Measurements from ENCODE around the gene SMC5.
"Not testable (repeated sequence)": the region's sequence is repeated elsewhere in the genome, so short reads cannot be mapped to it uniquely, and the experiment has no call there.

SMC5 gene

DNA sequence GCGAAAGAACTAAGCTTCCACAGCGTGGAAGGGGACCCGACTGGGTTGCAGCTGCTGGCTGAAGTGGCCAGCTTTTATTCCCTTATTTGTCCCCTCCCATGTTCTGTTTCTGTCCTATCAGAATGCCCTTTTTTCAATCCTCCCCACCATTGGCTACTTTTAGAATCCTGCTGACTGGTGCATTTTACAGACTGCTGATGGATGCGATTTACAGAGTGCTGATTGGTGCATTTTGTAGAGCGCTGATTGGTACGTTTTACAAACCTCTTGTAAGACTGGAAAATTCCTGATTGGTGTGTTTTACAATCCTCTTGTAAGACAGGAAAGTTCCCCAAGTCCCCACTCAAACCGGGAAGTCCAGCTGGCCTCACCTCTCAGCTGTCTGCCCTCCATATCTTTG is 105.0 kb downstream of the SMC5 start:
- DNase-seq (ENCODE audit: low read depth in 2 of 2): no peak

DNA sequence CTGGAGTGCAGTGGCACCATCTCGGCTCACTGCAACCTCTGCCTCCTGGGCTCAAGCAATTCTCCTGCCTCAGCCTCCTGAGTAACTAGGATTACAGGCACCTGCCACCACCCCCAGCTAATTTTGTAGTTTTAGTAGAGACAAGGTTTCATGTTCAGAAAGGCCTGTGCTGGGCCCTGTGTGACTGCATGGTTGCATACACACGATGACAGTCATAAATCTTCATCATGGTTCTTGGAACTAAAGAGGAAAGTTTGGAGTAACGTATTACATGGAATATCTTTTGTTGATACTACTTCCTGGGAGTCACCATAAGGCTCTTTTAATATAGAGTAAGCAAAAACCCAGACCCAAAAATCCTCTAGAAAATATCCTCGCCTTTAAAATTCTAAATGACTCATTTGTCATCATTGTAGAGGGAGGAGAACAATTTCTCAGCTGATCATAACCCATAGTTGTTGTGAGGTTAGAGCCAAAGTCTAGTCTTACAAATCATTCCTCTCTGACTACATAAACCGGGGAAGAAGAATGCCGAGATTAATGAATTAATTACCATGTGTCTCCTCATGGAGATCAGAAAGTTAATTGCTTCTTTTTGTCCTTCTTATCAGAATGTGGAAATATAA is 108.6 kb downstream of the SMC5 start:
- no peak for DNase-seq (ENCODE audit: low read depth in 2 of 2)

DNA sequence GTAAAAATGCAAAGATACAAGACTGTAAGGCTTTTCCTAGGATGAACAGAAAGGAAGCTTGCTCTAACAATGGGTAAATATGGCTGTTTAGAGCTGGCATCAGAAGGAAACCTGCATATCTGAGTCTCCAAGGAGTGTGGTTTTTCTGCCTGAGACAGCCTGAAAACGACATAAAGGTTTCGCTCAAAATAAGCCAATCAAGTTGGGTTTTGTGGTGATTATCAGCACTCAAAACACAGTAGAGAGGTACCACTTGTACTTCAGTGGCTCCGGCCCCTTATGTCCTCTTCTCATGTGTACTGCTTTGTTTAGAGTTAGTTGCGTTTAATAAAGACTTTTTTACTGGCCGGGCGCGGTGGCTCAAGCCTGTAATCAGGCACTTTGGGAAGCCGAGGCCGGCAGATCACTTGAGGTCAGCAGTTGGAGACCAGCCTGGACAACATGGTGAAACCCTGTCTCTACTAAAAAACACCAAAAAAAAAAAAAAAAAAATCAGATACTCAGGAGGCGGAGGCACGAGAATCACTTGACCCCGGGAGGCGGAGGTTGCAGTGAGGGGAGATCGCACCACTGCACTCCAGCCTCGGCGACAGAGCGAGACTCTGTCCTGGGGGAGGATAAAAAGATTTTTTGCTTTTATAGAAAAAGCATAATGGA is 116.3 kb downstream of the SMC5 start:
- no peak for DNase-seq (ENCODE audit: low read depth in 2 of 2)

DNA sequence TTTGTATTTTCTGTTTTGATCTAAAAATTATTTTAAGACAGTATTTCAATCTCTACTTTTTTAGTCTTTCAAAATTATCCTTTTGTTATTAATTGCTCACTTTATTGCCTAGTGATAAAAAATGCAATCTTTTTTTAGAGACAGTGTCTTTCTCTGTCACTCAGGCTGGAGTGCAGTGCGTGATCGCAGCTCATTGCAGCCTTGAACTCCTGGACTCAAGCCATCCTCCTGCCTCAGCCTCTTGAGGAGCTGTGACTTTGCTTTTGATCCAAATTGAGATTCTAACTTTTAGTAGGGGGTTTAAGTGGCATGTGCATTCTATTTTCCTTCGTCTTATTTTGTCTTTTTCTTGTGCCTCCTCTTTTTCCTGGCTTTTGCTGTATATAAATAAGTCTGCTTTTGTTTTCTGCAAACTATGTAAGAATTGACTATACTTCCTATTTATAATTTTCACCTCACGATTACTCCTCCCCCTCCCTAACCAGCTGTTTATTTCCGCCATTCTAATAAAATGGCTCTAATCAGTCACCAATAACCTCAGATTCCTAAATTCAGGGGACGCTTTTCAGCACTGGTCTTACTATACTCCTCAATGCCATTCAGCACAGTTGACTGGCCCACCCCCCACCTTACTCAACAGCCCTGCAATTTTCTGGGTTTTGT is 123.4 kb downstream of the SMC5 start:
- DNase-seq (ENCODE audit: low read depth in 2 of 2): no peak

DNA sequence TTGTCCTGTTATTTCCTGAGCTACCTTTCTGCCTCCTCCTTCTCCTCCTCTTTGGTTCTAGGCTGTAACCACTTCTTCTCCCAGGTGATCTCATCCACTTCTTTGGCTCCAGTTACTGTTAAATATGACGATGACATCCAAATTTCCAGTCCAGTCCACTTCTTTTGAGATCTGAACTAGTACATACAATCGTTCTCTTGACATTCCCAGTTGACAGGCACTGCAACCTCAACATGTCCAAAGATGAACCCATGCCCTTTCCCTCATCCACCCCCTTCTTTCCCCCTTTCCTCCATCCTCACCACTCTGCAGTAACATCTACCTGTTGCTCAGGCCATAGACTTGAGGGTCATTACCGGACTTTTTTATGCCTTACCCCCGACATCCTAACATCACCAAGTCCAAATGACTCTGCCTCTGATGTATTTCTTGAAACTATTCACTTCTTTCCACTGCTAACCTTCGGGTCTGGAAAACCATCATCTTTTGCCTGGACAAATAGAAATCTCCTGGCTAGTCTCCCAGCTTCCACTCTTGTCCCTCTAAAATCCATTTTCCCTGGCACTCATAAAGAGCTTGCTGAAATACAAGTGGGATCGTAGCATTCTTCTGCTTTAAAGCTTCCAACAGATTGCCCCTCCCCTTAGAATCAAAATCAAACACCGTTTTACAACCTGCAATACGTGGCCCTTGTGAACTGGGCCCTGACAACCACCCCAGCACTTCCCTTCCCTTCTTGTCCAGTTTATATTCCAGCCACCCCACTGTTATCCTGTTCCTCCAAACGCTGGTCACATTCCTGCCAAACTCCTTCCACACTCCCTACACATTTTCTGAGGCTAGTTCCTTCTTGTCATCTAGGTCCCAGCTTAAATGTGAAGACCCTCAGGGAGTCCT is 124.2 kb downstream of the SMC5 start:
- DNase-seq (ENCODE audit: low read depth in 2 of 2): no peak

DNA sequence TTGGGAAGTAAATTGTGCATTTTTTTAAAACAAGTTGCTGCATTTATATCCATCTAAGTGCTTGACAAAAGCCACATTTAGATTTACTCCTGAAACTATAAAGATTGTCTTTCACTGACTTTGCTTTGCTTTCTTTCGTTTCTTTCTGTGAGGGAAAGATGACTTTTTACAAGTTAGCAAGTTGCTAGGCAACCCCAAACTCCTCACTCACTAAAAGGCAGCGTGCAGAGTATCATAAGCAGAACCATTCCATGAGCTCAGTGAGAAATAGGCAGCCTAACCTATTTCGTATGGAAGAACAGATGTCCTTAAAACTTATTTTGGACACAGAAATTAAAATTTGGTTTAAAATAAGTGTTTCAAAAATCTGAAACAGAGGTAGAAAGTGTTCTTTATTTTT is 126.6 kb downstream of the SMC5 start:
- no peak for DNase-seq (ENCODE audit: low read depth in 2 of 2)

DNA sequence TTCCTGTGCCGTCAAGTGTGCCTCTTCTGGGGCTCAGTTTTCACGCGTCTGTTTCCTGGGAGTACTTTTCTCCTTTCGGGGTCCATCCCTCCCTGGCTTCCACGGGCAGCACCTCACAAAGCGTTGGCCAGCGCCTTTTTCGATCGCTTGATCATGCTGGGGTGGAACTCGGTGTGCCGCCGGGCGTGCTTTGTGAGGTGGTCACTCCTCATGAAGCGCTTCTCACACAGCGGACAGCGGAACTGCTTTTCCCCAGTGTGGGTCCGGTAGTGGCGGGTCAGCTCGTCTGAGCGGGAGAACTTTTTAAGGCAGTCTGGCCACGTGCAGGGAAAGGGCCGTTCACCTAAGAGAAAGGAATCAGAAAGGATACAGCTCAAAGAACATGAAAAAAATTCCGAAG is 128.9 kb downstream of the SMC5 start:
- DNase-seq (ENCODE audit: low read depth in 2 of 2): no peak

DNA sequence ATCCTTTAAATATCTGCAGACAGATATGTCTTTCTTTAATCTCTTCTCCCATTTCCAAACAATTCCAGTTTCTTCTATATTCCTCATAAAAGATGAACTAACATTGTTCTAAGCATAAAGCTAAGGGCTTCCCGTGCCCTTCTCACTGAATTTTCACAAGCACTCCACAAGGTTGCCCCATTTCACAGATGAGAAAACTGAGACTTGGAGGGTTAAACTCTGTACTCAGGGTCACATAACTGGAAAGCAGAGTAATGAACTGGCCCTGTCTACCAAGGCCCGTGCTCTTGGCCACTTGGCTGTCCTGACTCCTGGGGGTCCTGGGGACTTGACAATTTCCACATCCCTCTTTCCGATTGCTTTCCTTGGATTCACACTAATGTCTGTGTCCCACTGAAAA is 130.4 kb downstream of the SMC5 start:
- no peak for DNase-seq (ENCODE audit: low read depth in 2 of 2)

DNA sequence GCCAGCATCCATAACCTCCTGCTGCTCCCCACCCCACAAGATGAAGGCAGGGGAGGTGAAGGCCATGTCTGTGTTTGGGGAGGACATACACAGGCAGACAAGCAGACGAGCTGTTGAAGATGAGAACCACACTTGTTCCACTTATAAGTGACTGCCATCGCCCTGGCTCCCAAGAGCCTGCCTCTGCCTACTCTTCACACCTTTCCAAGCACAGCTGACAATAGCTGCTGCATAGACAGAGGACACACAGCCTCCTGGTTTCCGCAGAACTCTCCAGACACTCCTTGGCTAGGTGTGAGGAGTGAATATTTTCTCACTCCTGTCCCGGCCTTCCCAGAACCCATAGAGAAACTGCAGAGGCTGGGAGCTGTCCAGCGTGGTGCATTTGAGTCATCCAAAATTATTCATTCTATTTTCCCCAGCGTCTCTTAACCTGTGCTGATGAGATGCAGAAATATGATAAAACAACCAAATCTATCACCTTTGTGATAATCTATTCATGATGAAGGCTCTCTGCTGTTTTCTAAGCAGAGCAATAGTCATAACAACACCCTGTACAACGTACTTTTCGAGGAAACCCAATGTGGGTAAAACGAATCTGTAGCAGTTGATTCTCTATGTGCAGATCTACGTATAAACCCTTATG is 131.0 kb downstream of the SMC5 start:
- DNase-seq (ENCODE audit: low read depth in 2 of 2): no peak

DNA sequence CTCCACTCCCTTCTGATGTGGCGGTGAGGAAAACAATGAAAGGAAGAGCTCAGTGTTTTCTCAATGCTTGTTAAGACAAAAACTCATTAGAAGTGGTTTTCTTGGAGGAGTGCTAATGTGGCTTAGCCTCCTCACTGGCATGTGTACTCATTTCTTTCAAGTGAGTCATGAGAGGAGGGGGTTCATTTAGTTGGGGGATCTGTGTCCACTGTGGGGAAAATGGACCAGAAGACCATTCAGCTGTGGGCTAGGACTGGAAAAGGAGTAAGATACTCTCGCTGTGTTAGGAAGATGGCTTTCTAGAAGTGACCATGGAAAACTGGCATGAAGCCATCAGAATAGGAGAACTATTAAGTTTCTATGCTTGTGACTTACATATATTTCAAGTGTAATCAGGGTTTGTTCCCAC is 132.2 kb downstream of the SMC5 start:
- DNase-seq (ENCODE audit: low read depth in 2 of 2): no peak

DNA sequence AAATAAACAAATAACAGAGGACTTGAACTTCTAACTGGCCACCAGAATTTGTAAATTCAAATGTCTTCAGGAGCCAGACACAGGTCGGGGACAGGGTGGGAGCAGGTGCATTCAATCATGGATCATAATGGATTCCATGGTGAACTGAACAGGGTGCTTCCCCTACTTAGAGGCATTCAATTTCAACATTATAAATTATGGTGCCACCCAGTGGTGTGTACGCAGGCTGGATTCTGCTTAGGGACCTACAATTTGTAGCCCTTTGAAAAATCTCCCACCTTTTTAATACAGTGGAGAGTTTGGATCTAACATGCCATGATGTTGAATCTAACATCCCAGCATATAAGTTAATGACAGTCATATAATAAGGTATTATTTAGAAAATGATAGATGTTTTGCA is 133.4 kb downstream of the SMC5 start:
- no peak for DNase-seq (ENCODE audit: low read depth in 2 of 2)

DNA sequence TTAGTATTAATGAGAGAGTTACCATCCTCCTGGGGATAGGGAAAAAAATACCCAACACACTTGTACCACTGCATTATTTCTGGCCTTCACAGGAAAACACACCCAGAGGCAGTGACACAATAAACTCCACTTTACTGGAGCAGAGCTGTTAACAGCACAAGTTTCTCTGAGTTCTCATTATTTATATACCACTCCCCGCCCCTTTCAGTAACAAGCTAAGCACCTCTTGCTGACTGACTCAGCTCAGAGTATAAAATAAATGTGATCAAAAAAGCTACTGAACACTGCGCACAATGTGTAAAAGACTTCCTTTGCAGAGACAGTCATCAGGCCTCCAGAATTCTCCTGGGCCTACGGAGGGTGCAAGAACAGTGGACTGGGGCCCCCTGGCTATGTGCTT is 134.1 kb downstream of the SMC5 start:
- no peak for DNase-seq (ENCODE audit: low read depth in 2 of 2)

DNA sequence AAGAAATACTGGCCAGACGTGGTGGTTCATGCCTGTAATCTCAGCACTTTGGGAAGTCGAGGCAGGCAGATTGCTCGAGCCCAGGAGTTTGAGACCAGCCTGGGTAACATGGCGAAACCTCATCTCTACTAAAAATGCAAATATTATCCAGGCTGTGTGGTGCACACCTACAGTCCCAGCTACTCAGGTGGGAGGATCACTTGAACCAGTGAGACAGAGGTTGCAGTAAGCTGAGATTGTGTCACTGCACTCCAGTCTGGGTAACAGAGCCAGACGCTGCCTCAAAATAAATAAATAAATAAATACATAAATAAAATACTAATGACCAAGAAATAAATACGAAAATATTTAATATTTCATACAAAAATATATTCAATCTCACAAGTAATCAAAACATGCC is 136.9 kb downstream of the SMC5 start:
- no peak for DNase-seq (ENCODE audit: low read depth in 2 of 2)

DNA sequence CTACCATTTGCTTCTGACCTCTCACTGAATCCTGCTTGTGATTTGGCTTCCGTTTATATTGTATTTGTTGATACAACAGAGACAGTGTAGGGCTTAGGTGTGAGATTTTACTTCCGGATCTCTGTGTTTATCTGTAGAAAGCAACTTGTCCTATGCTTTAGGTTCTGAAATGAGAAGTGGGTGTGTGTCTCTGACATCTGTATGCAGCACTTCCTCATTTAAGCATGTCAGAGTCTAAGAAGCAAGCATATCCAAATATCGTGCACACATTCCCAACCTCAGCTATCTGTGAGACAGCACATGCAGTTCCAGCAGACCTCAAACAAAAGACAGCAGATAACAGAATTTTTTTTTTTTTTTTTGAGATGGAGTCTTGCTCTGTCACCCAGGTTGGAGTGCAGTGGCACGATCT is 139.4 kb downstream of the SMC5 start:
- no peak for DNase-seq (ENCODE audit: low read depth in 2 of 2)

DNA sequence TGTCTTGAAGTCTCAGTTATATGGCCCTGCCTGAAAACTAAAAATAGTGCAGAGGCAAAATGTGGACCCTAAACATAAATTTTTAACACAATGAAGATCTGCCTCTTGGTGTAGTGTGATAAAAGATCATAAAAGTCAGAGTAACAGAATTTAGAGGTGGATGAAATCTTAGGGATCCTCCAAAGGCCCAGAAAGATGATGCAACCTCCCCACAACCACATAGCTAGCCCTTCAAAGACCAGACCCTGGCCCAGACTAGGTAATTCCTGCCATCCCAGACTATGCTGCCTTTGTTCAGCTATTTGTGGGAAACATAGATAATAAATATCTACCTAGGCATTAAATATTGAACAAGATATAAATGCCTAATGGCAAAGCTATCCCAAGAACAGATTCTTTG is 140.4 kb downstream of the SMC5 start:
- DNase-seq (ENCODE audit: low read depth in 2 of 2): no peak

DNA sequence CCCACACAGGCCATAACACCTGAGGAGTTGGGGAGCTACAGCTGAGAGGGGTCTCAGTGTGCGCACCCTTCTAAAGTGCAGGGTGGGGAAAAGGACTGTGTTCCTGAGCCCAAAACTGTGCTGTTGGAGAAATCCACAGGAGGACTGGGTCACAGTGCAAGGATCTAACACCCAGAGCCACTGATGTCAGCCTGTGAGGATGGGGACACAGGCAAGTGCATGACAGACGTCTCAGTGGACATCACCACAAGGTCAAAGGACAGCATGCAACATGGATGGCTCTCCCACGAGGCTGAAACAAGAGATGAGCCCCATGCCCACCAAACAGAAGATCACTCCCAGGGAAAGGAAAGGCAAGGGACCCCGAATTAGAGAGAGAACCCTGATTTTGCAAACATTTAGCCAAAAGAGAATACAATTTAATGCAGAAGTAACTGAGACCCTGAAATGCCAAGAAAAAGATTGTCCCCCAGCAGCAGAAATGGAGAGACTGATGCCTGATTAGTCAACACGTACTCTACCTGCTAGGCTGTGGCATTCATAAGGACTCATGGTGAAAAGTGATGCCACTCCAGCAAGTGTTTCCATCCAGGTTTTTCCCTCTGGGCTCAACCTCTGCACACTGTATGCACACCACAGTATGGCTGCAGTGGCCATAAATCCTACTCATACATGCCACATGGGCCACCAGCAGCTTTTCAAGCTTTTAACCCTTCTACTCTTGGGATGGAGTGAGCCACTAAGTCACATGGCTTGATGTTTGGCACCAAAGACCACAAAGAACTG is 141.5 kb downstream of the SMC5 start:
- DNase-seq (ENCODE audit: low read depth in 2 of 2): no peak

DNA sequence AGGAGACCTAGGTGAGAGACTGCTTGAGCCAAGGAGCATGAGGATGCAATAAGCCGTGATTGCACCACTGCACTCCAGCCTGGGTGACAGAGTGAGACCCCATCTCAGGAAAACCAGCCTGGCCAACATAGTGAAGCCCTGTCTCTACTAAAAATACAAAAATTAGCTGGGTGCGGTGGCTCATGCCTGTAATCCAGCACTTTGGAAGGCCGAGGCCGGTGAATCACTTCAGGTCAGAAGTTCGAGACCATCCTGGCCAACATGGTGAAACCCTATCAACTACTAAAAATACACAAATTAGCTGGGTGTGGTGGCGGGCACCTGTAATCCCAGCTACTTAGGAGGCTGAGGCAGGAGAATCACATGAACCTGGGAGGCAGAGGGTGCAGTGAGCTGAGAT is 142.5 kb downstream of the SMC5 start:
- DNase-seq (ENCODE audit: low read depth in 2 of 2): not testable (repeated sequence)

DNA sequence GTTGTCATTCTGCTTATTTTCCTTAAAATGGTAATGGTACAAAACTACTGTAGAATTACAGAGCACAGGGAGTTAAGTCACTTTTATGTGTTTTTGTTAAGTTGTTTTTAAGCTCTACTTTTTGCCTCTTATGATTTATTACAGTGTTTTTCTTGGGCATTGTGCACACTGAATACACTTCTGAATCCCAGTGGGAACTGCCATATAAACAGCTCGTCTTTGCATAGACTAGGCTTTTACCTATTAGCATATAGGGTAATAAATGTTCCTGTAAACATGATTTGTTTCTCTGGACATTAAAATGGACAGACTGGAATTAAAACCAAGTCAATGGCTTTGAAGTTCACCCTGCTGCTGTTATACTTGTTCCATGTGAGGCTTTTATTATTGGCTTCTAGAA is 143.4 kb downstream of the SMC5 start:
- DNase-seq (ENCODE audit: low read depth in 2 of 2): no peak

DNA sequence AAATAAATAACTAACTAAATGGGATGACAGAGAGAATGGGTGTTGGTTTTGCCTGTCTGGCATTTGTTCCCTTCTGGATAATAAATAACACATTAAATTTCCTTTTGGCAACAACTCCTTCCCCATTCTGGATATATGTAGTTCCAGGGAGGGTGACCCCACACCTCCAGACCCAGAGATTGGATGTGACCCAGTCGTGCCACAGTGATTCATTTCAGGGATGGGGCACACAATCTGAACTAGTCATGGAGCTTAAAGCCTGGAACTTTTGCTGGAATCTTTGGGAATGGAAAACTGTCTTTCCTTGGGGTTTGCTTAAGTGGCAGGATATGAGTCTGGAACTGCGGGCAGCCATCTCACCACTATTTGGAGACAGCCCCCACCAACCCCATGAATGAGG is 144.4 kb downstream of the SMC5 start:
- no peak for DNase-seq (ENCODE audit: low read depth in 2 of 2)

DNA sequence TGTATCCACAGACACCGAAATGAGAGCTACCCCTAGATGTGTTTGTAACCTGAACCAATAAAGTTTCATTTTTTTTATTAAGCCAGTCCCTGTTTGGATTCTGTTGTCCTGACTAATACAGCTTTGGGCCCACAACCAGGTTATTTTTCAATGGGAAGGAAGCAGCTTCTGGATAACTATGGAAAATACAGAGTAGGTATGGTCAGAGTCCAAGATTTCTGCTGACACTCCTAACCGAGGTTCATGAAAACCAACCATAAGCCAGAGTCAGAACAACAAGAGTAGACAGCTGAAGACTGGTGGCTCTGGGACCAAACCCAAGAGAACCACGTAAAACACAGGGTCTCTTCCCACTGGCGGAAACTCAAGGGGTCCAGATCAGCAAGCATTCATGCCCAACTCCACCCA is 144.8 kb downstream of the SMC5 start:
- no peak for DNase-seq (ENCODE audit: low read depth in 2 of 2)

DNA sequence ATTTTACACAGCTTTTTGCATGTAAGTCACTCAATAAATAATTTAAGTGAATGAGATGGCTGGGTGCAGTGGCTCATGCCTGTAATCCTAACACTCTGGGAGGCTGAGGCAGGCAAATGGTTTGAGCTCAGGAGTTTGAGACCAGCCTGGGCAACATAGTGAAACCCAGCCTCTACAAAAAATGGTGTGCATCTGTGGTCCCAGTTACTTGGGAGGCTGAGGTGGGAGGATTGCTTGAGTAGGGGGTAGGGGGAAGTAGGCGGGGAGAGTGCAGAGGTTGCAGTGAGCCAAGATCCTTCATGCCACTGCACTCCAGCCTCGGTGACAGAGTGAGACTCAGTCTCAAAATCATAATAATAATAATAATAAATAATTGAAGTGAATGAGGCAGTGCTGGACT is 145.5 kb downstream of the SMC5 start:
- DNase-seq (ENCODE audit: low read depth in 2 of 2): no peak

Measured in fibroblast of skin of left quadriceps (primary cell).